HepG2 (cell line): ENCODE results near the gene TECTB. TPM values are rescaled to one million over a fixed set of nuclear protein-coding genes. Genes with fewer than 3 reads are reported as not detected.

Source experiments
- ARNTL ChIP-seq: sonication (generic); formaldehyde crosslinking; IDR thresholded peaks from 2 replicates; pipeline ENCODE4 v1.4.0; 2020; ENCODE audit warnings: mild to moderate bottlenecking, missing genetic modification reagents
- ELF4 ChIP-seq: sonication (generic); formaldehyde crosslinking; IDR thresholded peaks from 2 replicates; pipeline ENCODE4 v1.5.0; 2020; ENCODE audit warnings: missing genetic modification reagents, mild to moderate bottlenecking, moderate library complexity, borderline replicate concordance
- HCFC1 ChIP-seq: fragments of 150-350 bp; IDR thresholded peaks from 2 replicates; pipeline ENCODE4 v1.6.1; 2014; ENCODE audit warnings: low read depth, low read length
- HNF4A ChIP-seq: sonication (generic); formaldehyde crosslinking; IDR thresholded peaks from 2 replicates; pipeline ENCODE4 v1.4.0; 2020; ENCODE audit warnings: missing genetic modification reagents
- MLLT10 ChIP-seq: sonication (generic); formaldehyde crosslinking; IDR thresholded peaks from 2 replicates; pipeline ENCODE4 v1.4.0; 2020; ENCODE audit warnings: missing genetic modification reagents
- MXI1 ChIP-seq: IDR thresholded peaks from 3 replicates; pipeline ENCODE4 v1.6.1; 2012; ENCODE audit warnings: low read depth, low read length, inconsistent platforms, borderline replicate concordance
- NFAT5 ChIP-seq: sonication (generic); formaldehyde crosslinking; IDR thresholded peaks from 2 replicates; pipeline ENCODE4 v1.4.0; 2020; ENCODE audit warnings: missing genetic modification reagents
- NR2F6 ChIP-seq, 2 experiments: IDR thresholded peaks; 2 replicates each; pipeline ENCODE4 v1.6.1; 2016; ENCODE audit warnings: antibody characterized with exemption in 1 of 2, mild to moderate bottlenecking in 1 of 2
- SMAD9 ChIP-seq: sonication (generic); formaldehyde crosslinking; IDR thresholded peaks from 2 replicates; pipeline ENCODE4 v1.5.1; 2020; ENCODE audit warnings: mild to moderate bottlenecking, missing genetic modification reagents
- SMARCC2 ChIP-seq: fragments of 450-650 bp; IDR thresholded peaks from 2 replicates; pipeline ENCODE4 v1.6.1; 2017; ENCODE audit warnings: antibody characterized with exemption, mild to moderate bottlenecking
- TEAD2 ChIP-seq: sonication (generic); formaldehyde crosslinking; IDR thresholded peaks from 2 replicates; pipeline ENCODE4 v1.9.0; 2021; ENCODE audit warnings: missing genetic modification reagents
- ZBTB44 ChIP-seq: sonication (generic); formaldehyde crosslinking; IDR thresholded peaks from 2 replicates; pipeline ENCODE4 v1.4.0; 2020; ENCODE audit warnings: missing genetic modification reagents
- ZGPAT ChIP-seq: IDR thresholded peaks from 2 replicates; pipeline ENCODE4 v1.6.1; 2016; ENCODE audit warnings: mild to moderate bottlenecking
- ZNF138 ChIP-seq: sonication (generic); formaldehyde crosslinking; IDR thresholded peaks from 2 replicates; pipeline ENCODE4 v1.5.0; 2020; ENCODE audit warnings: mild to moderate bottlenecking, low read depth, missing genetic modification reagents
- ZNF17 ChIP-seq: sonication (generic); formaldehyde crosslinking; IDR thresholded peaks from 2 replicates; pipeline ENCODE4 v1.5.0; 2020; ENCODE audit warnings: mild to moderate bottlenecking, missing genetic modification reagents
- ZNF333 ChIP-seq: sonication (generic); formaldehyde crosslinking; IDR thresholded peaks from 2 replicates; pipeline ENCODE4 v1.4.0; 2020; ENCODE audit warnings: mild to moderate bottlenecking, missing genetic modification reagents, borderline replicate concordance
- ZNF605 ChIP-seq: sonication (generic); formaldehyde crosslinking; IDR thresholded peaks from 2 replicates; pipeline ENCODE4 v1.8.0; 2022; ENCODE audit warnings: mild to moderate bottlenecking, missing genetic modification reagents
- ZNF615 ChIP-seq: sonication (generic); formaldehyde crosslinking; IDR thresholded peaks from 2 replicates; pipeline ENCODE4 v1.5.0; 2020; ENCODE audit warnings: mild to moderate bottlenecking, missing genetic modification reagents, borderline replicate concordance
- polyA plus RNA-seq, 8 experiments: library from polyadenylated mRNA; depleted of rRNA in 3 of 8; stranded (reverse) in 7 of 8; unstranded in 1 of 8; fragments of >200 nt; fragmentation: Illumina TruSeq in 4 of 8; extraction: Trizol in 4 of 8; gene quantifications; 2 replicates each; pipeline versions ENCODE4 v1.2.1 to v1.2.3, GENCODE V29; 2011 to 2016; ENCODE audit warnings: low read depth in 4 of 8, missing spikeins in 1 of 8, mixed read lengths in 1 of 8; ENCODE audit not compliant: insufficient read depth in 1 of 8
- total RNA-seq, 5 experiments: library from RNA; depleted of rRNA; stranded (reverse); fragments of >200 nt; fragmentation: Illumina TruSeq; extraction: Trizol; gene quantifications; 2 replicates each; pipeline ENCODE4 v1.2.3, GENCODE V29; 2016; ENCODE audit warnings: low read depth in 1 of 5
- TF ChIP-seq, protein P1 (sequence below): sonication (generic); formaldehyde crosslinking; IDR thresholded peaks from 2 replicates; pipeline ENCODE4 v1.4.0; 2020; ENCODE audit warnings: mild to moderate bottlenecking, low read depth, missing genetic modification reagents
- TF ChIP-seq, protein P2 (sequence below): sonication (generic); formaldehyde crosslinking; IDR thresholded peaks from 2 replicates; pipeline ENCODE4 v1.4.0; 2020; ENCODE audit warnings: missing genetic modification reagents

The TECTB gene
- total and polyA plus RNA-seq, 2 of the 13 experiments (the other 11 are each of a cell fraction or from before 2014, with no cell fraction given): 0.78 to 1.8 TPM

- TF ChIP-seq ZBTB44 (CRISPR knock-in tag) (no peak), SMAD9 (no peak), MLLT10 (CRISPR knock-in tag) (no peak), HNF4A (CRISPR knock-in tag) (peak; percentile 100), MXI1 (no peak; the same call in 2 of the 3 replicates), NR2F6 (IDR thresholded peaks at IDR 0.05) (peak; percentile 100), NR2F6 (CRISPR knock-in tag; IDR thresholded peaks at IDR 0.05) (peak; percentile 100), ZNF615 (CRISPR knock-in tag) (no peak), ZNF605 (CRISPR knock-in tag) (peak; percentile 57; the same call in 1 of the 2 replicates), NFAT5 (CRISPR knock-in tag) (peak; percentile 83; the same call in 1 of the 2 replicates), SMARCC2 (no peak), ZNF138 (CRISPR knock-in tag) (no peak), ZNF17 (CRISPR knock-in tag) (no peak), HCFC1 (no peak), ZNF333 (CRISPR knock-in tag) (no peak), ZGPAT (CRISPR knock-in tag) (peak; percentile 100), TEAD2 (CRISPR knock-in tag) (no peak), ARNTL (CRISPR knock-in tag) (peak; percentile 96), ELF4 (CRISPR knock-in tag) (0 out of 2 replicates have a peak, but pooled peaks have one; percentile 70)
- TF ChIP-seq, protein P1, sequence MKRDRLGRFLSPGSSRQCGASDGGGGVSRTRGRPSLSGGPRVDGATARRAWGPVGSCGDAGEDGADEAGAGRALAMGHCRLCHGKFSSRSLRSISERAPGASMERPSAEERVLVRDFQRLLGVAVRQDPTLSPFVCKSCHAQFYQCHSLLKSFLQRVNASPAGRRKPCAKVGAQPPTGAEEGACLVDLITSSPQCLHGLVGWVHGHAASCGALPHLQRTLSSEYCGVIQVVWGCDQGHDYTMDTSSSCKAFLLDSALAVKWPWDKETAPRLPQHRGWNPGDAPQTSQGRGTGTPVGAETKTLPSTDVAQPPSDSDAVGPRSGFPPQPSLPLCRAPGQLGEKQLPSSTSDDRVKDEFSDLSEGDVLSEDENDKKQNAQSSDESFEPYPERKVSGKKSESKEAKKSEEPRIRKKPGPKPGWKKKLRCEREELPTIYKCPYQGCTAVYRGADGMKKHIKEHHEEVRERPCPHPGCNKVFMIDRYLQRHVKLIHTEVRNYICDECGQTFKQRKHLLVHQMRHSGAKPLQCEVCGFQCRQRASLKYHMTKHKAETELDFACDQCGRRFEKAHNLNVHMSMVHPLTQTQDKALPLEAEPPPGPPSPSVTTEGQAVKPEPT: peak; percentile 36; the same call in 1 of the 2 replicates
- TF ChIP-seq, protein P2, sequence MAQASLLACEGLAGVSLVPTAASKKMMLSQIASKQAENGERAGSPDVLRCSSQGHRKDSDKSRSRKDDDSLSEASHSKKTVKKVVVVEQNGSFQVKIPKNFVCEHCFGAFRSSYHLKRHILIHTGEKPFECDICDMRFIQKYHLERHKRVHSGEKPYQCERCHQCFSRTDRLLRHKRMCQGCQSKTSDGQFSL (CRISPR knock-in tag): peak; percentile 41; the same call in 1 of the 2 replicates
Measured at GRCh38 chr10:112261281-112261822, 21.8 kb upstream of the TECTB start (continued).
